Mesodermal cell (in vitro differentiated cells): ENCODE data around the gene SLC28A1.
"Not testable (repeated sequence)": the region's sequence is repeated elsewhere in the genome, so short reads cannot be mapped to it uniquely, and the experiment has no call there.

ENCODE experiments used
- H3K27ac ChIP-seq: 2 replicates; pipeline ENCODE4 v1.7.0; 2013; ENCODE audit warnings: mild to moderate bottlenecking, low read depth, low read length, moderate library complexity; ENCODE audit not compliant: severe bottlenecking
- H3K36me3 ChIP-seq: 2 replicates; pipeline ENCODE4 v1.7.1; 2013; ENCODE audit warnings: mild to moderate bottlenecking, low read length, moderate library complexity; ENCODE audit not compliant: control insufficient read depth, insufficient read depth
- H3K4me1 ChIP-seq: one replicate; pipeline ENCODE4 v1.7.1; 2013; ENCODE audit warnings: mild to moderate bottlenecking, low read length; ENCODE audit not compliant: insufficient read depth, control insufficient read depth, poor library complexity, severe bottlenecking
- H3K4me3 ChIP-seq: 2 replicates; pipeline ENCODE4 v1.7.0; 2013; ENCODE audit warnings: low read length, control low read depth, mild to moderate bottlenecking; ENCODE audit not compliant: insufficient read depth, poor library complexity, severe bottlenecking; ENCODE audit errors: extremely low read depth
- H3K9me3 ChIP-seq: 2 replicates; pipeline ENCODE4 v1.7.1; 2013; ENCODE audit warnings: mild to moderate bottlenecking, low read length, moderate library complexity; ENCODE audit not compliant: control insufficient read depth
- WGBS, 2 experiments: methylation state at CpG; one replicate each; pipeline ENCODE4 v1.1.5; 2013; ENCODE audit warnings: missing lambda C conversion rate in 2 of 2; ENCODE audit not compliant: insufficient coverage in 2 of 2; 5-methylcytosine and 5-hydroxymethylcytosine counted together

Gene SLC28A1

GRCh38 chr15:84924077-84924731, 39.7 kb downstream of the SLC28A1 start:
- WGBS, 2 experiments = 80 to 98% methylated on average over 3 to 4 of the region's 4 CpGs
- Histone ChIP-seq H3K27ac (no peak overlapping the region), H3K9me3 (no peaks in the 10 kb centered on the region), H3K4me1 (no peaks in the 10 kb centered on the region), H3K36me3 (no peaks in the 10 kb centered on the region), H3K4me3 (no peak overlapping the region)

- H3K4me1 ChIP-seq, H3K27ac ChIP-seq, H3K4me3 ChIP-seq, H3K36me3 ChIP-seq, H3K9me3 ChIP-seq: not testable (repeated sequence)
- 88 to 91% methylated on average over 6 to 10 of the region's 17 CpGs for WGBS, 2 experiments
Measured at GRCh38 chr15:84924821-84925569, 40.5 kb downstream of the SLC28A1 start.

- no CpG with 5 or more reads among the region's 1 CpG for WGBS, 2 experiments
- H3K4me3 ChIP-seq = no peak overlapping the region
- H3K27ac ChIP-seq = no peak overlapping the region
Measured at GRCh38 chr15:84925906-84926305, 41.4 kb downstream of the SLC28A1 start.

GRCh38 chr15:84926491-84927230, 42.2 kb downstream of the SLC28A1 start:
- H3K4me1 ChIP-seq = no peaks in the 10 kb centered on the region
- no peak overlapping the region for H3K4me3 ChIP-seq
- no peaks in the 10 kb centered on the region for H3K36me3 ChIP-seq
- WGBS, 2 experiments = 92 to 100% methylated on average over 1 to 2 of the region's 3 CpGs
- H3K9me3 ChIP-seq = no peaks in the 10 kb centered on the region
- H3K27ac ChIP-seq = no peak overlapping the region

More at GRCh38 chr15:84925906-84926305, 41.4 kb downstream of the SLC28A1 start:
- Histone ChIP-seq H3K4me1 (no peaks in the 10 kb centered on the region), H3K36me3 (no peaks in the 10 kb centered on the region), H3K9me3 (no peaks in the 10 kb centered on the region)

GRCh38 chr15:84928843-84929168, 44.3 kb downstream of the SLC28A1 start:
- Histone ChIP-seq H3K4me1 (no peaks in the 10 kb centered on the region), H3K9me3 (no peaks in the 10 kb centered on the region), H3K4me3 (no peak overlapping the region), H3K36me3 (no peaks in the 10 kb centered on the region), H3K27ac (no peak overlapping the region)
- WGBS, 2 experiments = 94 to 96% methylated on average over 4 of the region's 6 CpGs

GRCh38 chr15:84929795-84930603, 45.5 kb downstream of the SLC28A1 start:
- Histone ChIP-seq H3K36me3 (no peaks in the 10 kb centered on the region), H3K4me3 (no peak overlapping the region), H3K27ac (no peak overlapping the region), H3K4me1 (no peaks in the 10 kb centered on the region), H3K9me3 (no peaks in the 10 kb centered on the region)
- WGBS, 2 experiments = 76 to 86% methylated on average over 2 to 3 of the region's 5 CpGs

GRCh38 chr15:84934942-84935729, 50.7 kb downstream of the SLC28A1 start:
- 84 to 87% methylated on average over 18 to 20 of the region's 21 CpGs for WGBS, 2 experiments

GRCh38 chr15:84937144-84937543, 52.7 kb downstream of the SLC28A1 start:
- H3K36me3 ChIP-seq = no peaks in the 10 kb centered on the region
- 60 to 100% methylated on average over 1 to 2 of the region's 5 CpGs for WGBS, 2 experiments

More at GRCh38 chr15:84934942-84935729, 50.7 kb downstream of the SLC28A1 start:
- Histone ChIP-seq H3K4me3 (no peak overlapping the region), H3K27ac (no peak overlapping the region), H3K36me3 (no peaks in the 10 kb centered on the region), H3K9me3 (no peaks in the 10 kb centered on the region), H3K4me1 (no peaks in the 10 kb centered on the region)

GRCh38 chr15:84938726-84939125, 54.3 kb downstream of the SLC28A1 start:
- Histone ChIP-seq H3K27ac (no peak overlapping the region), H3K36me3 (no peaks in the 10 kb centered on the region), H3K4me3 (no peak overlapping the region), H3K9me3 (no peaks in the 10 kb centered on the region), H3K4me1 (no peaks in the 10 kb centered on the region)
- 63 to 100% methylated on average over 1 of the region's 1 CpG for WGBS, 2 experiments

More at GRCh38 chr15:84937144-84937543, 52.7 kb downstream of the SLC28A1 start:
- Histone ChIP-seq H3K27ac (no peak overlapping the region), H3K4me1 (no peaks in the 10 kb centered on the region), H3K9me3 (no peaks in the 10 kb centered on the region), H3K4me3 (no peak overlapping the region)

GRCh38 chr15:84940399-84940798, 55.9 kb downstream of the SLC28A1 start:
- no peak overlapping the region for H3K4me3 ChIP-seq
- no peak overlapping the region for H3K27ac ChIP-seq
- WGBS, 2 experiments = 86% methylated on average over 1 of the region's 3 CpGs; no CpG with 5 or more reads in 1 of the 2 experiments
- no peaks in the 10 kb centered on the region for H3K4me1 ChIP-seq
- H3K9me3 ChIP-seq = no peaks in the 10 kb centered on the region
- no peaks in the 10 kb centered on the region for H3K36me3 ChIP-seq
